PC-3 (cell line): ENCODE data around the gene CBX5. TPM values are rescaled to one million over a fixed set of nuclear protein-coding genes. Genes with fewer than 3 reads are reported as not detected.
"Not testable (repeated sequence)": the region's sequence is repeated elsewhere in the genome, so short reads cannot be mapped to it uniquely, and the experiment has no call there.

ENCODE experiments used
- ATAC-seq: fragments of 200-7000 bp; cut with Tn5 transposase; 2 replicates; pipeline ENCODE4 v1.9.1; 2020; ENCODE audit warnings: mild to moderate bottlenecking, moderate library complexity
- BruUV-seq: library from RNA; stranded (reverse); fragments of 400-500 nt; replicated peaks from 2 replicates; lab custom pipeline; 2021; lab: Mats Ljungman, UMichigan
- CTCF ChIA-PET: fragments of 300-600 bp; sonication (Branson Sonifier 250); formaldehyde crosslinking; loops from one replicate; lab custom pipeline; 2022; ENCODE audit warnings: antibody characterized with exemption; lab: Charles Lee
- POLR2A ChIA-PET: fragments of 300-600 bp; sonication (Branson Sonifier 250); formaldehyde crosslinking; loops from one replicate; lab custom pipeline; 2022; ENCODE audit warnings: antibody characterized with exemption; ENCODE audit not compliant: unreplicated experiment; lab: Charles Lee
- DNase-seq: peaks from one replicate; pipeline ENCODE4 v3.0.0-alpha.2; 2015
- H2AFZ ChIP-seq: fragments of 300-600 bp; sonication (generic); 2 replicates; pipeline ENCODE4 v1.6.0; 2016; ENCODE audit warnings: antibody characterized with exemption, low read length
- H3F3A ChIP-seq: fragments of 300-600 bp; sonication (generic); one replicate; pipeline ENCODE4 v1.6.0; 2017; ENCODE audit warnings: antibody characterized with exemption, low read length, control low read depth, mild to moderate bottlenecking; ENCODE audit not compliant: unreplicated experiment
- H3K27ac ChIP-seq: fragments of 300-600 bp; sonication (generic); 2 replicates; pipeline ENCODE4 v1.5.1; 2016; ENCODE audit warnings: mild to moderate bottlenecking, low read length
- H3K27me3 ChIP-seq: fragments of 300-600 bp; sonication (generic); 2 replicates; pipeline ENCODE4 v1.6.1; 2016; ENCODE audit warnings: low read length, mixed read lengths
- H3K36me3 ChIP-seq: fragments of 300-600 bp; sonication (generic); 2 replicates; pipeline ENCODE4 v1.6.1; 2016; ENCODE audit warnings: low read depth, mixed run types, low read length, mixed read lengths
- H3K4me1 ChIP-seq: fragments of 300-600 bp; sonication (generic); 2 replicates; pipeline ENCODE4 v1.5.1; 2016; ENCODE audit warnings: low read length; ENCODE audit not compliant: insufficient read depth
- H3K4me2 ChIP-seq: fragments of 300-600 bp; sonication (generic); 2 replicates; pipeline ENCODE4 v1.6.0; 2016; ENCODE audit warnings: low read length
- H3K4me3 ChIP-seq: fragments of 300-600 bp; sonication (generic); 2 replicates; pipeline ENCODE4 v1.5.1; 2016; ENCODE audit warnings: mild to moderate bottlenecking, low read length, mixed read lengths
- H3K79me2 ChIP-seq: fragments of 300-600 bp; sonication (generic); 2 replicates; pipeline ENCODE4 v1.6.1; 2017; ENCODE audit warnings: low read length, mixed read lengths
- H3K9ac ChIP-seq: fragments of 300-600 bp; sonication (generic); 2 replicates; pipeline ENCODE4 v1.6.0; 2016; ENCODE audit warnings: mild to moderate bottlenecking, low read length
- H3K9me2 ChIP-seq: fragments of 300-600 bp; sonication (generic); replicated peaks from 2 replicates; pipeline ENCODE4 v1.6.1; 2016; ENCODE audit warnings: mixed run types, low read length, mixed read lengths
- H3K9me3 ChIP-seq: fragments of 300-600 bp; sonication (generic); 2 replicates; pipeline ENCODE4 v1.6.1; 2016; ENCODE audit warnings: low read length, mixed read lengths
- H4K20me1 ChIP-seq: fragments of 300-600 bp; sonication (generic); 2 replicates; pipeline ENCODE4 v1.6.1; 2016; ENCODE audit warnings: low read length, mixed read lengths
- EZH2 ChIP-seq: fragments of 300-600 bp; sonication (generic); IDR thresholded peaks from one replicate; pipeline ENCODE4 v1.6.1; 2017; ENCODE audit warnings: antibody characterized with exemption, mild to moderate bottlenecking, low read length; ENCODE audit not compliant: unreplicated experiment
- EZH2phosphoT487 ChIP-seq: fragments of 300-600 bp; sonication (generic); IDR thresholded peaks from 2 replicates; pipeline ENCODE4 v1.6.1; 2018; ENCODE audit warnings: mild to moderate bottlenecking, antibody characterized with exemption, low read length, borderline replicate concordance
- intact Hi-C: fragments of 100-400 bp; cut with micrococcal nuclease; formaldehyde crosslinking; loops from 2 replicates; pipeline ENCODE4 v1.9.0; 2023
- total RNA-seq: library from RNA; depleted of rRNA; stranded (reverse); fragments of >200 nt; gene quantifications from 2 replicates; pipeline ENCODE4 v1.2.3, GENCODE V29; 2014
- TF ChIP-seq, protein P1 (sequence below): fragments of 300-600 bp; sonication (generic); conservative IDR thresholded peaks from 2 replicates; pipeline ENCODE4 v1.5.1; 2017; ENCODE audit warnings: antibody characterized with exemption, low read depth, mild to moderate bottlenecking, low read length

The CBX5 gene
- total RNA-seq, 1 experiment from 2014 or later, result 14.9 TPM

DNA sequence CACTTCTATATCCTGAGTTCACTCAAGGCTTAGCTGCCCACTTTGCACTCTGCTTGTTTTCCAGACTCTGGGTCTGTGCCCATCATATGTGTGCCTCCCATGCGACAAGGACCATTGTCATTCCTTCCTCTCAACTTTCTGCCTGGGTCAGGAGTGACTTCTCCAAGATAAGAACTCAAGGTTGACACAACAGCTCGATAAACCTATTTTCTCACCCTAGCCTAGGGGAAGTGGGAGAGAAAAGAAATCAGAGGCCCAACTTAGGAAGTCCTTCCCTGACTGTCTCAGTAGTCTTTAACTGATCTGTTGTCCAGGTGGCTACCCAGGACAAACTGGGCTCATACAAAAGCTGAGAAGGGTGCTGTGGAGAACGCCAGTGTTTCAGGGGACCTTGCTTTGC is 92.8 kb downstream of the CBX5 start:
- Histone ChIP-seq H3K9me2 (no peaks in the 10 kb centered on the region), H3K4me3 (peak overlapping the region; percentile 95; the same call in 1 of the 2 replicates), H2AFZ (no peak overlapping the region), H3K27ac (no peak overlapping the region), H3K36me3 (no peaks in the 10 kb centered on the region), H3K4me2 (peak overlapping the region; percentile 93), H3K27me3 (no peaks in the 10 kb centered on the region), H3K9ac (no peak overlapping the region), H4K20me1 (no peaks in the 10 kb centered on the region), H3K4me1 (peaks cover 24% of the 10 kb centered on the region), H3K79me2 (peaks cover 15% of the 10 kb centered on the region), H3F3A (no peaks in the 10 kb centered on the region), H3K9me3 (no peaks in the 10 kb centered on the region)
- DNase-seq, result peak; percentile 34
- BruUV-seq, result no TSS peak
- CTCF ChIA-PET, result no interaction called here
- no peak for ATAC-seq
- intact Hi-C loops, result no loop called here
- no peak for TF ChIP-seq EZH2phosphoT487
- no peak for TF ChIP-seq EZH2
- TF ChIP-seq, protein P1, sequence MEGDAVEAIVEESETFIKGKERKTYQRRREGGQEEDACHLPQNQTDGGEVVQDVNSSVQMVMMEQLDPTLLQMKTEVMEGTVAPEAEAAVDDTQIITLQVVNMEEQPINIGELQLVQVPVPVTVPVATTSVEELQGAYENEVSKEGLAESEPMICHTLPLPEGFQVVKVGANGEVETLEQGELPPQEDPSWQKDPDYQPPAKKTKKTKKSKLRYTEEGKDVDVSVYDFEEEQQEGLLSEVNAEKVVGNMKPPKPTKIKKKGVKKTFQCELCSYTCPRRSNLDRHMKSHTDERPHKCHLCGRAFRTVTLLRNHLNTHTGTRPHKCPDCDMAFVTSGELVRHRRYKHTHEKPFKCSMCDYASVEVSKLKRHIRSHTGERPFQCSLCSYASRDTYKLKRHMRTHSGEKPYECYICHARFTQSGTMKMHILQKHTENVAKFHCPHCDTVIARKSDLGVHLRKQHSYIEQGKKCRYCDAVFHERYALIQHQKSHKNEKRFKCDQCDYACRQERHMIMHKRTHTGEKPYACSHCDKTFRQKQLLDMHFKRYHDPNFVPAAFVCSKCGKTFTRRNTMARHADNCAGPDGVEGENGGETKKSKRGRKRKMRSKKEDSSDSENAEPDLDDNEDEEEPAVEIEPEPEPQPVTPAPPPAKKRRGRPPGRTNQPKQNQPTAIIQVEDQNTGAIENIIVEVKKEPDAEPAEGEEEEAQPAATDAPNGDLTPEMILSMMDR, result no peak
- POLR2A ChIA-PET, result no interaction called here

DNA sequence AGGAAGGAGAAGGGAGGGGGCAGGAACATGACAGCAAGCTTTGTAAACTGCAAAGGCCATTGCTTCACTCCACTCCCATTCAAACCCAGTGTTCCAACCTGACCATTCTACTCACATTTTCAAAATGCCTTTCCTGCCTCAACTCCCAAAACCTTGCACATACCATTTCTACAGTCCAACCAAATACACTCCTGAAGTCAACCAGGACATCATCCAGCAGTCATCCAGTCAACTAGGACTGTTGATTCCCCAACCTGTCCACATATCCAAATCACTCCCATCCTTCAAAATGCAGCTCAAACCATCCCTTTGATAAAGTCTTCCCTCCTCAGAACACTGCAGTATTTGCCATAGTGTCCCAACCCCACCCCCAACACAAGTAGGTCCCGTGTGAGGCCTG is 94.0 kb downstream of the CBX5 start:
- ATAC-seq (no peak), DNase-seq (no peak)
- Histone ChIP-seq H3K9ac (no peak overlapping the region), H3K4me3 (no peak overlapping the region), H3K9me2 (no peaks in the 10 kb centered on the region), H3K36me3 (no peaks in the 10 kb centered on the region), H4K20me1 (no peaks in the 10 kb centered on the region), H3K4me2 (no peak overlapping the region), H3K4me1 (peaks cover 18% of the 10 kb centered on the region), H2AFZ (no peak overlapping the region), H3K9me3 (no peaks in the 10 kb centered on the region), H3F3A (no peaks in the 10 kb centered on the region), H3K27me3 (no peaks in the 10 kb centered on the region), H3K79me2 (peaks cover 15% of the 10 kb centered on the region), H3K27ac (no peak overlapping the region)
- intact Hi-C loops, result no loop called here
- no TSS peak for BruUV-seq
- ChIA-PET CTCF (no interaction called here), POLR2A (no interaction called here)
- TF ChIP-seq EZH2, result no peak
- TF ChIP-seq, protein P1, result no peak
- no peak for TF ChIP-seq EZH2phosphoT487

- BruUV-seq, H2AFZ ChIP-seq, H4K20me1 ChIP-seq, CTCF ChIA-PET, H3F3A ChIP-seq, DNase-seq, ATAC-seq, H3K4me2 ChIP-seq, H3K9ac ChIP-seq, H3K9me2 ChIP-seq, intact Hi-C loops, POLR2A ChIA-PET, H3K27ac ChIP-seq, H3K27me3 ChIP-seq, H3K4me3 ChIP-seq, H3K9me3 ChIP-seq, H3K36me3 ChIP-seq: not testable (repeated sequence)
- H3K79me2 ChIP-seq, result peaks cover 15% of the 10 kb centered on the region
- H3K4me1 ChIP-seq, result peaks cover 17% of the 10 kb centered on the region
Measured at GRCh38 chr12:54185297-54185696, 94.6 kb downstream of the CBX5 start.
